ENCODE data around the gene CEP162.
"Not testable (repeated sequence)": the region's sequence is repeated elsewhere in the genome, so short reads cannot be mapped to it uniquely, and the experiment has no call there.

GRCh38 chr6:84084705-84085104 is 142.7 kb downstream of the CEP162 start:
- not testable (repeated sequence) for TF ChIP-seq EZH2 (optimal IDR thresholded peaks at IDR 0.05; ENCODE audit: low read depth, low read length); EZH2phosphoT487 (IDR thresholded peaks at IDR 0.05; ENCODE audit: low read length)
- TF ChIP-seq, protein P1, sequence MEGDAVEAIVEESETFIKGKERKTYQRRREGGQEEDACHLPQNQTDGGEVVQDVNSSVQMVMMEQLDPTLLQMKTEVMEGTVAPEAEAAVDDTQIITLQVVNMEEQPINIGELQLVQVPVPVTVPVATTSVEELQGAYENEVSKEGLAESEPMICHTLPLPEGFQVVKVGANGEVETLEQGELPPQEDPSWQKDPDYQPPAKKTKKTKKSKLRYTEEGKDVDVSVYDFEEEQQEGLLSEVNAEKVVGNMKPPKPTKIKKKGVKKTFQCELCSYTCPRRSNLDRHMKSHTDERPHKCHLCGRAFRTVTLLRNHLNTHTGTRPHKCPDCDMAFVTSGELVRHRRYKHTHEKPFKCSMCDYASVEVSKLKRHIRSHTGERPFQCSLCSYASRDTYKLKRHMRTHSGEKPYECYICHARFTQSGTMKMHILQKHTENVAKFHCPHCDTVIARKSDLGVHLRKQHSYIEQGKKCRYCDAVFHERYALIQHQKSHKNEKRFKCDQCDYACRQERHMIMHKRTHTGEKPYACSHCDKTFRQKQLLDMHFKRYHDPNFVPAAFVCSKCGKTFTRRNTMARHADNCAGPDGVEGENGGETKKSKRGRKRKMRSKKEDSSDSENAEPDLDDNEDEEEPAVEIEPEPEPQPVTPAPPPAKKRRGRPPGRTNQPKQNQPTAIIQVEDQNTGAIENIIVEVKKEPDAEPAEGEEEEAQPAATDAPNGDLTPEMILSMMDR (IDR thresholded peaks at IDR 0.05; ENCODE audit: low read length), result not testable (repeated sequence)

All from MM.1S (cell line).